T-helper 9 cell (primary cell): ENCODE results near the gene PEDS1.
"Not testable (repeated sequence)": the region's sequence is repeated elsewhere in the genome, so short reads cannot be mapped to it uniquely, and the experiment has no call there.

Experiments
- DNase-seq: peaks from one replicate; pipeline ENCODE4 v3.0.0-alpha.2; 2020

The PEDS1 gene

GRCh38 chr20:50161494-50161893 is 8.0 kb upstream of the PEDS1 start:
- not testable (repeated sequence) for DNase-seq

GRCh38 chr20:50153153-50153499 is 397 bp downstream of the PEDS1 start:
- DNase-seq, result no peak

GRCh38 chr20:50152394-50153152 is 950 bp downstream of the PEDS1 start:
- DNase-seq, result no peak

DNA sequence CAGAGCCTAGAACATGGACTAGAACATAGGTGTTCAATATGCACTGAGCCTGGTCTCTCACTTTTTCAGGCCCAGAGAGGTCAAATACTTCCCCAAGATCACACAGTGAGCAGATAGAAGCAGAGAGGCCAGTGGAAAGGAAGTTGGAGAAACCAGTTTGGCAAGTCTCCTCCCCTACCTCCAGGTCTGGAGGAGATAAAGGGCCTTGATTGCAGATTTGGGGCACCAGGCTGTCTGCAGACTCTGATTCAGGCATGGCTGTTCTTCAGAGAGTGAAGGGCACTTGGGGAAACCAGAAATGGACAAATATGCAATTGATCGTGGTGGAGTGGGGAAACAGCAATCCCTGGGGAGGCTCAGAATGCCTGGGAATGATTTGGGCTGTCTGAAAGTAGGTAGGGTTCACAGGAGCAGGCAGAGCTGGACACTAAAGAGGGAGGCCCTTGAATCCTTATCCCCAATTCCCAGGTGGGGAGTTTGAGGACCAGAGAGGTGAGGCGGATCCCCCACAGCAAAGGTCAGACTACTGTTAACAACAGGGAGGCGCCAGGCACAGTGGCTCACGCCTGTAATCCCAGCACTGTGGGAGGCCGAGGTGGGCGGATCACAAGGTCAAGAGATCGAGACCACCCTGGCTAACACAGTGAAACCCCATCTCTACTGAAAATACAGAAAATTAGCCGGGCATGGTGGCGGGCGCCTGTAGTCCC is 2.3 kb downstream of the PEDS1 start:
- no peak for DNase-seq

- DNase-seq, result no peak
Measured at GRCh38 chr20:50149481-50150254, 3.9 kb downstream of the PEDS1 start.

- peak; percentile 57 for DNase-seq
Measured at GRCh38 chr20:50146732-50147662, 6.5 kb downstream of the PEDS1 start.

DNA sequence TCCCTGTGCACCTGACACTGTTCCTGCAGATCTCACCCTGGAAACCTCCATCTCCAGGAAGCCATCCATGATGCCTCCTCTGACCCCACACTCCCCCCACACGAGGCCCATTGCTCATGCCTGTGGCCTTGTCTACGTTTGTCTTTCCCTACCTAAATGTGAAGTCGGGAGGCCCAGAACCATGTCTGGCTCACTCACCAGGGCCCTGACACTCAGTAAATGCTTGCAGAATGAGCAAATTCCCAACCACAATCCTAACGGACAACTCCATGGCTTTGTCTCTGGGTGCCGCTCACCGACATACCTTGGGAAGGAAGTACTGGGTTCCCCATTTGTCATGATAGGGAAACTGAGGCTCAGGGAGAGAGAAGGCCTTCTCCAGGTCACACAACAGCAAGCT is 7.3 kb downstream of the PEDS1 start:
- DNase-seq, result no peak

DNA sequence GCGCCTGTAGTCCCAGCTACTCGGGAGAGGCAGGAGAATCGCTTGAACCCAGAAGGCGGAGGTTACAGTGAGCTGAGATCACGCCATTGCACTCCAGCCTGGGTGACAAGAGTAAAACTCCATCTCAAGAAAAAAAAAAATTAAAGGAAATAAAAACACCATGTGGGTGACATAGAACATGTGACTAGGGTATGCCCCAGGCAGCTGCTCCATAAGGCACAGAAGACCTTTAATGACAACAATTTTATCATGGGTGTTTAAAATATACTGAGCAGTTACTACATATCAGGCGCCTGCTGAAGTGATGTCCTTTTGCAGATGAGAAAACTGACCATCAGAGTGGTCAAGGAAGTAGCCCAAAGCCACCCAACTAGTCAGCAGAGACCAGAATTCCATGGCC is 8.0 kb downstream of the PEDS1 start:
- no peak for DNase-seq

DNA sequence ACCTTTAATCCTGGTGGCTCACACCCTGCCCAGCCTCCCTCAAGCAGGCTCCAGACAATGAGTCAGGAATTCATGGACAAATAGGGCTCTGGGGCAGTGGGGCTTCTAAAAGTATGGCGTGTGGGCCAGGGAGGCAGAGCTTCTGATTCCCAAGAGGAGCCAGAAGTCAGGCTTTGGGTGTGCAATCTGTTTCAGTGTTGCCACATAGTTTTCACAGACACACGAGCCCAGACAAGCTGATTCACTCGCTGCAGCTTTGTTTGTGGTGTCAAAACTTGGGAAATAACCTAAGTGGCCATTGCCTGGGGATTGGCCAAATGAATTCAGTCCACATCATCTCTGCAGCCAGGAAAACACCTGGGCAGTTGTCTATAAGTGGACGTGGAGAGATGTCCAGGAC is 9.2 kb downstream of the PEDS1 start:
- DNase-seq, result no peak

- no peak for DNase-seq
Measured at GRCh38 chr20:50142812-50143211, 10.7 kb downstream of the PEDS1 start.

DNA sequence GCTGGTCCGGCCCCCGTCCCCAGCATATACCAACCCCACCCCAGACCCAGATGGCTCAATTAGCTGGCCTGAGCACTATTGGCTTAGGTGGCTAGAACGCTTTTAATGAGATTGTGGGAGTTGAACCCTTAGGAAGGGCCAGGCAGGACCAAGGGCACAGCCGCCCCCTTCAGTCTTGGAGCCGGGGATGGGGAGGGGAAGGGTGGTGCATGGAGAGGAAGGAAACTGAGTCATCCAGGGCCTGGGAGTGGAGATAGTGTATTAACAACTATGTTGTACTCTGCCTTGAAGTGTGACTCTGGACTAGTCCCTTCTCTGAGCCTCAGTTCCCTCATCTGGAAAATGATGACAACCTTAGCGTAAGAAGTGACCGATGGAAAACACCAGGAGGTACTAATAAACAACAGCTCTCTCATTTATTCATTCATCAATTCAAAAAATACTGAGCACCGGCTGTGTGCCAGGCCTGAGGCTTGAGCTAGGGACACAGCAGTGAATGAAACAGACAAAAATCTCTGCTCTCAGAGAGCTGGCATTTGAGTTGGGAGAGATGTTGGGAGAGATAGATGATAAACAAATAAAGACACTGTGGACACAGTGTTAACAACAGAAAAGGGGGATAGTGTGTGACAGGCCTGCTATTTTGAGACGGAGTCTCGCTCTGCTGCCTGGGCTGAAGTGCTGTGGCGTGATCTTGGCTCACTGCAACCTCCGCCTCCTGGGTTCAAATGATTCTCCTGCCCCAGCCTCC is 11.5 kb downstream of the PEDS1 start:
- no peak for DNase-seq

- DNase-seq, result no peak
Measured at GRCh38 chr20:50141018-50141675, 12.4 kb downstream of the PEDS1 start.

DNA sequence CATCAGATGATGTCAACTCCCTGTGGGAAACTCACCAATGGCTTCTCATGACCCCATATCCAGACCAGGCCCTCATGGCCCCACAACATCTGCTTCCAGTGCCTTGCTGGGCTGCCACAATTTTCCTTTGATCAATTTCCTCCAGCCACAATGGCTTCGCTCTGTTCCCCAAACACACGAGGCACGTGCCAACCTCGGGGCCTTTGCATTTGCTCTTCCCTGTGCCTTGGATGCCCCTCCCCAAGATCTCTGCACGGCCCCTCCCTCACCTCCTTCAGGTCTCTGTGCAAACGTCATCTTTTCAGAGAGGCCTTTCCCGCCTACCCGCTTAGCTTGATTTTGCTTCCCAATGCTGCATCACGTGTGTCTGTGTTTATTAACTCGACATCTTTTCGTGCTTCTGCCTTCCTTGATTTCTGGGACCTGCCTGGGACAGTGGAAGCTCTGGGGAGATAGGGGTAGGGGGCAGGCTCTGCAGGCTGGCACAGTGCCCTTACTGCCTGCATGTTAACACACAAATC is 13.1 kb downstream of the PEDS1 start:
- DNase-seq, result no peak

DNA sequence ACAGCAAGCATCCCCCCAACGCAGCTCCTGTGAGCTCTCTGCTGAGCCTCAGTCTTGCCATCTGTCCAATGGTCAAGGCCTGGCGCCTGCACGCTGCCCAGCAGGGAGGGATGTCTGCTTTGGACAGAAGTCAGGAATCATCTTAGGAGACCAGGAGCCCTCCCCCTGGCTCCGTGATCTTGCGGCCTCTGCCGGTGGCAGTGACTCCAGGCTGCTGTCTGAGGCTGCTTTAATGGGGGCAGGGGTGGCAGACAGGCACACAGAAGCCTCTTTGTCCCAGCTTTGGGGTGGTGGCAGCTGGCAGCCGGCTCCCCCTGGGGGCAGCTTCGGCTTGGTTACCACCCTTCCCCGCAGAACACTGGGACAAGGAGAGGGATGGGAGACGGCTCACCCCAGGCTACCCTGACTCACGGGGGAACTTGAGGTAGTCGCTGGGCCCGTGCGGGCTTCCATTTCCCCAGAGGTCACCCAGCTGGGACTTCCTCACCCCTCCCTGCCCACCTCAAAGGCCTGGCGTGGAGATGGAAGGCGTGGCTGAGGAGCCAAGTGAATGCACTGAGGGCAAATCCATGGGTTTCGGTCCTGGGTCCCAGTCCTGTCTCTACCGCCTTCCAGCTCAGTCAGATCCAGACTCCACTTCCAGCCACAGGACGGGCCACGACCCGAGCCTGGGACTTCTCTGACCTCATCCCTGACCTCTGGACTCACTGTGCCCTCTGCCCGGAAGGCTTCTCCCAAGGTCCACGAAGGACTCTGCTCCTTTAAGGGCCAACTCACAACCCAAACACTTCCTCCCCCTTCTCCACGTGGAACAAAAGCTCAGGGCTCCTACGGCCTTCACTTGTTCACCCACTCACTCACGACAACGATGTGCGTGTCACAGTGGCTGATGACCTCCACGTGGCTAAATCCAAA is 14.8 kb downstream of the PEDS1 start:
- no peak for DNase-seq

- DNase-seq, result no peak
Measured at GRCh38 chr20:50138120-50138478, 15.4 kb downstream of the PEDS1 start.

DNA sequence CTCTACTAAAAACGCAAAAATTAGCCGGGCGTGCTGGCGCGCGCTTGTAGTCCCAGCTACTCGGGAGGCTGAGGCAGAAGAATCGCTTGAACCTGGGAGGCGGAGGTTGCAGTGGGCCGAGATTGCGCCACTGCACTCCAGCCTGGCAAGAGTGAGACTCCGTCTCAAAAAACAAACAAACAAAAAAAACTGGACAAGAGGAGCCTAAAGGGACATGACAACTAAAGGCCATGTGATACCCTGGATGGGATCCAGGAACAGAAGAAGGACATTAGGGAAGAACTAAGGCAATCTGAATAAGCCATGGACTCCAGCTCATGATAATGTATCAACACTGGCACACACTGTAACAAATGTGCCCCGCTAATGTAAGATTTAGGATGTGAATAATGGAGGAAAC is 15.8 kb downstream of the PEDS1 start:
- not testable (repeated sequence) for DNase-seq

GRCh38 chr20:50136822-50137599 is 16.5 kb downstream of the PEDS1 start:
- no peak for DNase-seq

DNA sequence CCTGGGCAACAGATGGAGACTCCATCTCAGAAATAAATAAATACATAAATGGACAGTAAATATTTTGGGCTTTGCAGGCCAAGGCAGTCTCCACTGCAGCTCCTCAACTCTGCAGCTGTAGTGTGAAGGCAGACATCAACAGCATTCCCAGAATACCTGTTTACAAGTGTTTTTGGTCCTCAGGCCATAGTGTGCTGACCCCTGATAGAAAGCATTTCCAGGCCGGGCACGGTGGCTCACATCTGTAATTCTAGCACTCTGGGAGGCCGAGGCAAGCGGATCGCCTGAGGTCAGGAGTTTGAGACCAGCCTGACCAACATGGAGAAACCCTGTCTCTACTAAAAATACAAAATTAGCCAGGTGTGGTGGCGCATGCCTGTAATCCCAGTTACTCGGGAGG is 18.4 kb downstream of the PEDS1 start:
- DNase-seq, result not testable (repeated sequence)
